NCI-H446 (cell line): ENCODE data around the gene RFX7.
"Not testable (repeated sequence)": the region's sequence is repeated elsewhere in the genome, so short reads cannot be mapped to it uniquely, and the experiment has no call there.

Experiments used
- DNase-seq, 2 experiments: peaks; one replicate each; lab custom pipeline; 2025; lab: John Stamatoyannopoulos, UW

RFX7 gene

DNA sequence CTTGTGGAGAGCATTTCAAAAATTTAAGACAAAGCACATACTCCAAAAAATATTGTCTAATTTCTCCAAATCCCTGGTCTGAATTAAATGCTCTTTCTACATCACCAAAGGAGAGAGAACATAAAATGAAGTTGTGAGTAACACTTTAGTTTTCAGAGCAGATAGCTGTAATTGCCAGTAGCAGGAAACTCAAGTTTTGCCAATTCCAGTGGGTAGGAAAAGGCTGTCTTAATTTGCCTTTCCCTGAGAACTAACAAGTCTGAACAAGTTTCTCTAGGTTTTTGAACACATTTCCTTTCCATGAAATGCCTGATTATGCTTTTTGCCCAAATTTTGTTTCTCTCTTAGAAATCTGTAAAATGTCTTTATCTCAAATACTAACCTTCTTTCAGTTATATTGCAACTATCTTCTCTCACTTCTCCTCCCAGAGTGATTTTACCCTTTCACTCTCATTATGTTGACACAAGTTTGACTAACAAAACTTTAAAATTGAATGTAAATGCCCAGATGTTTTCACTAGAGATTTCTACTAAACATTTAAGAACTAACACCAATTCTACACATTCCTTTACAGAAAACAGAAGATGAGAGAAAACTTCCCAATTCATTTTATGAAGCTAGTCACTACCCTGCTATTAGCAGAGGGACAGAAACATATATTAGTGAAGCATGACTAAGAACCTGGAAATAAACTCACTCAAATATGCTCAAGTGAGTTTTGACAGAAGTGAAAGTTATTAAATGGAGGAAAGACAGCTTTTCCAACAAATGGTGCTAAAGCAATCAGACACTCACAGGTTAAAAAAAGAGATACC is 38.4 kb downstream of the RFX7 start:
- no peak for DNase-seq

DNA sequence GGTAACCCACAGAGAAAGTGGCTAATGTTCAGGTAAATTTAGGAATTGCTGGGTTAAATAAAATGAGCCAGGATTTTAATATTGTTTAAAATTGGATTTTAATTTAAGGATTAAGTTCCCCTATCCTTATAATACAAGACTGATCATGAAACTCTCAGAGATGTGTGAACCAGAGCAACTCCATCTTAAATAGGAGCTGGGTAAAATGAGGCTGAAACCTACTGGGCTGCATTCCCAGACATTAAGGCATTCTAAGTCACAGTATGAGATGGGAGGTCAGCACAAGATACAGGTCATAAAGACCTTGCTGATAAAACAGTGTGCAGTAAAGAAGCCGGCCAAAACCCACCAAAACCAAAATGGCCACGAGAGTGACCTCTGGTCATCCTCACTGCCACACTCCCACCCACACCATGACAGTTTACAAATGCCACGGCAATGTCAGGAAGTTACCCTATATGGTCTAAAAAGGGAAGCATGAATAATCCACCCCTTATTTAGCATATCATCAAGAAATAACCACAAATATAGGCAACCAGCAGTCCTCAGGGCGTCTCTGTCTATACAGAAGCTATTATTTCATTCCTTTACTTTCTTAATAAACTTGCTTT is 40.3 kb downstream of the RFX7 start:
- not testable (repeated sequence) for DNase-seq

DNA sequence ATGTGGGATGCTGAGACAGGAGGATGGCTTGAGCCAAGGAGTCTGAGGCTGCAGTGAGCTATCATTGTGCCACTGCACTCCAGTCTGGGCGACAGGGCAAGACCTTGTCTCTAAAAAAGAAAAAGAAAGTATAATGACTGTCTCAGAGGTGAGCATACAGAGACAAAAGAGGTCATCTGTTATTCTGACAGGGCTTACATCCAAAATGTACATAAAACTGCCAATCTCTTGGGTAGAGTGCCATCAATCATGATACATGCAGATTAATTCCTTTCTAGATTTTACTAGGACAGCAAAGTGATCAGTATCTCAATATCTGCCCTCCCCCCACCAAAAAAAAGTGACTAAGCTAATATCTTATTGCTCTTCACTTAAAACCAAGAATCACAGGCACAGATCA is 41.0 kb downstream of the RFX7 start:
- DNase-seq, result no peak

DNA sequence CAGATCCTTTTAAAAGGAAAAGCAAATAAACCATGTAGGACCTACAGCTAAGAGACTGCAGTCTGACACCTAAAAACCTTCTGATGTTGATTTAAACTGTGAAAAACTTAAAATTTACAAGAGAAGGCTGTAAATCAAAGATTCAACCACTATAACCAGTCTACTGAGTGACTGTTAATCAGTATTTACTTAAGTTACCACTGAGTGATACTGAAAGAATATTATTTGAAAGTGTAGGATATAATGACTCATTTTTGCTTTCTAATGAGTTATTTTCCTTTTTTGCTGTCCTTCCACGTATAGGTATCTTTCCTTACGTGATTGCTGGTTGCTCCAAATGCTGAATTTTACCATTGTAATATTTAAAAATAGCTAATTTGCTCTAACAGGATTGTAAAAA is 44.6 kb downstream of the RFX7 start:
- no peak for DNase-seq

- no peak for DNase-seq
Measured at GRCh38 chr15:56194035-56194434, 49.6 kb downstream of the RFX7 start.

DNA sequence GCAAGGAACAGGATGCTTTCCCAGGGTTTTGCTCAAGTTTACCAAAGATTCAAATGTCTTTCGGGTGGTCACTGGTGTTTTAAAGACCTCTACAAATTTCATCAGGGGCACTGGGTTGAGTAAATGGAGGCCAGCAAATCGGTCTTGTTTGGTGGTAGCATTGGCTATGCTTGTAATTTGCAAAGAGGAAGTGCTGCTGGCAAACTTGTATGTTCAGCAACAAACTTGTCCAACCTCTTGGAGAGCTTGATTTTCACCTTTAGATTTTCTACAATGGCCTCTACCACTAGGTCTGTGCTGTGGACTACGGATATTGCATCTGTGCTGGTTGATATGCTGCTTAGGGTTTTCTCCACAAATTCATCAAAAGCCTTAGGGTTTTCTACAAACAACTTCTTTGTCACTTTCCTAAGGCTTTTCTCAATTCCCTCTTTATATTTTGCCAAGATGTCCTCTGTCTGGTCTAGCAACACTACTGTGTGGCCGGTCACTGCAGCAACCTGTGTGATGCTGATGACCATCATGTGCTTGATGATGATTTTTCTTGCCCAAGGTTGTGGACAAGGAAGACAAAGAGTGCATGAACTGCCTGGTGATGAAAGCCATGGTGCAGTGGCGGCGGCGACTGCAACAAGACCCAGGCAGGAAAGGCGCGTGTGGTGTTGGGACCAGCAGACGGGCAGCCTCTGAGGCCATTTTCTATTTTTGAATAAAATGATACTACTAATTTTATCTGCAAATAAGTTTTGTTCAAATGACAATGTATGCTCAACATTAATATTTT is 50.8 kb downstream of the RFX7 start:
- DNase-seq, result no peak

GRCh38 chr15:56187665-56188064 is 56.0 kb downstream of the RFX7 start:
- DNase-seq, result no peak

DNA sequence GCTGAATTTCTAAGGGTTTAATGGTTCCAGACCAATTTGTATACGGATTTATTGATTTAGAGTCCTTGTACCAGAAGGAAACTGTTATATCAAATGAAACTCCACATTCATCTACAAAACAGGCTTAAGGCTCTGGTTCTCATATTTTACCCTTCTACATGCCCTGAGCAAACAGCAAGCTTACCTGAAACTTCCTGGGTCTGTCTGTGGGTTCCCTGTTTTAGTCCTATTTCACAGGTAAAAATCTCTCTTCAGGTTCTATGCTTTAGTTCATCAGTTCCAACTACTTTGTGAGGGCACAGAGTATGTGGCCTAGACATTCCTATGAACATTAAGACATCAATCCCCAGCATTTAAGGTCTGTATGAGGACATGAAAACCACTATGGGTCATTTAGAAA is 57.7 kb downstream of the RFX7 start:
- DNase-seq, result no peak

DNA sequence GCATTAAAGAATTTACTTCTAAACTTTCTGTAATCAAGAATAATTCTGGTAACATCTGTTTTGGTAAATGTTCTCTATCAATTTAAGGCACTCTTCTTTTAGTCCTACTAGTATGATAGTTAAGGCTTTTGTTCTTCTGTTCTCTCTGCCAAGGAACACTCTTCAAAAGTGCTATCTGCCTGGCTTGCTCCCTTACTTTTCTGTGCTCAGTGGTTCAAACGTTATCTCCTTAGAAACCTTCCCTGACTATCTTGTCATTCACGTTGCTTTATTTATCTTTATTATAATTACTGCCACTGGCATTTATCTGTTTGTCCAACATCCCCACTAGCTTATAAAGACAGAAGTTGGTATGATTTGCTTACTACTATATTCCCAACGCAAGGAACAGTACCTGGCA is 59.2 kb downstream of the RFX7 start:
- no peak for DNase-seq

DNA sequence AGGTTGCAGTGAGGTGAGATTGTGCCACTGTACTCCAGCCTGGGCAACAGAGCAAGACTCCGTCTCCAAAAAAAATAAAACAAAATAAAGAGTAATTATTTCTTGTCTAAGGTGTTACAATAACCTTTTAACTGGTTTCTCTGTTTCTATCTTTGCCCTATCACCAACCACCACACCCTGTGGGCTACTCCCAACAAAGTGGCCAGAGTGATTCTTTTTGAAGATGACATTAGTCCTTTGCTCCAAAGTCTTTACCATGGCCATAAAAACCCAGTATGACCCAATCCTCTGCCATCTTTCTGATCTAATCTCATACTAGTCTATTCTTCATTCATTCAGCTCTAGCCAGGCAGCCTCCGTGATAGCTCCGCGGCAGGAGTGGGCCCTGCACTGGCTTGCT is 62.8 kb downstream of the RFX7 start:
- no peak for DNase-seq

GRCh38 chr15:56176996-56177395 is 66.7 kb downstream of the RFX7 start:
- no peak for DNase-seq

GRCh38 chr15:56175788-56176187 is 67.9 kb downstream of the RFX7 start:
- no peak for DNase-seq

GRCh38 chr15:56174649-56175048 is 69.0 kb downstream of the RFX7 start:
- no peak for DNase-seq

- no peak for DNase-seq
Measured at GRCh38 chr15:56168394-56168793, 75.3 kb downstream of the RFX7 start.

GRCh38 chr15:56165234-56165633 is 78.4 kb downstream of the RFX7 start:
- no peak for DNase-seq

GRCh38 chr15:56160966-56161365 is 82.7 kb downstream of the RFX7 start:
- DNase-seq, result no peak

DNA sequence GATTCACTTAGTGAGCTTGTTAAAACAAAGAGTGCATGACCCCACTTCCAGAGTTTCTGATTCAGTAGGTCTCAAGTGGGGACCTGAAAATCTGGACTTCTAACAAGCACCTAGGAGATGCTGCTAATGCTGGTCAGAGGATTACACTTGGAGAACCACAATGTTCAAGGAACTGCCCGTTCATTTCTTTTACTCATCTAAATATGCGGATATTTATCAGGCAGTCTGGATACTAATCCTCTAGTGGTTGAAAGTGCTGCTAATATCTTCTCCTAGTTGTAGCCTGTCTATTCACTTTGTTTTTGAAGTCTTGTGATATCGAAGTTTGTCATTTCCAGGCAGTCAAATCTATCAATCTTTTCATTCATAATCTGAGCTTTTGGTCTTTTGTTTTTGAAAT is 86.8 kb downstream of the RFX7 start:
- DNase-seq, result no peak

DNA sequence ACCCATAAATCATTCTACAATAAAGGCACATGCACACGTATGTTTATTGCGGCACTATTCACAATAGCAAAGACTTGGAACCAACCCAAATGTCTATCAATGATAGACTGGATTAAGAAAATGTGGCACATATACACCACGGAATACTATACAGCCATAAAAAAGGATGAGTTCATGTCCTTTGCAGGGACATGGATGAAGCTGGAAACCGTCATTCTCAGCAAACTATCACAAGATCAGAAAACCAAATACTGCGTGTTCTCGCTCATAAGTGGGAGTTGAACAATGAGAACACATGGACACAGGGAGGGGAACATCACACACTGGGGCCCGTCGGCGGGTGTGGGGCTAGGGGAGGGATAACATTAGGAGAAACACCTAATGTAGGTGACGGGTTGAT is 88.4 kb downstream of the RFX7 start:
- not testable (repeated sequence) for DNase-seq

GRCh38 chr15:56154768-56155167 is 88.9 kb downstream of the RFX7 start:
- DNase-seq, result not testable (repeated sequence)

DNA sequence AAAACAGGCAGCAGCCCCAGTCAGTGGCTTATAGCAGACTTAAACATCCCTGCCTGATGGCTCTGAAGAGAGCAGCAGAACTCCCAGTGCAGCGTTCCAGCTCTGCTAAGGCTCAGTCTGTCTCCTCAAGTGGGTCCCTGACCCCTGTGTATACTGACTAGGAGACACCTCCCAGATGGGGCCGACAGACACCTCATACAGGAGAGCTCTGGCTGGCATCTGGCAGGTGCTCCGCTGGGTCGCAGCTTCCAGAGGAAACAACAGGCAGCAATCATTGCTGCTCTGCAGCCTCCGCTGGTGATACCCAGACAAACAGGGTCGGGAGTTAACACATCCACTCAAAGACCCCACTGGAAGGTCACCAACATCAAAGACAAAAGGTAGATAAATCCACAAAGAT is 93.5 kb downstream of the RFX7 start:
- no peak for DNase-seq

- DNase-seq, result no peak
Measured at GRCh38 chr15:56148064-56148463, 95.6 kb downstream of the RFX7 start.

DNA sequence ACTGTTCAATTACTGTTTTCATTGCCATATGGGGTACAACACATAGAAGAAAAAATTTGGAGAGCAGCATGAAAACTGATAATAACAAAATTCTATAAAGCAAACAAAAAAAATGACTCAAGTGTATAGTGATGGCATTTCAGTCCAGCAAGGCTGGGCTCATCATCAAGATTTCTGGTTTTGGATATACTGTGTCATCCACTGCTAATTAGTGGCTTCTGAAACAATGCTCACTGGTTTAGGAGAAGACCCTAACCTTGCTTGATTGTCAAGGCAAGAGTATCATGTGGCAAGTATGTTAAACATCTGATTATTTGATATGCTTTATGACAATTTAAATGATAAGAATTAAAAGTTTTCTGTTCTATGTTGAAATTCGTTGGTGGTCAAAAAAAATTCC is 96.9 kb downstream of the RFX7 start:
- no peak for DNase-seq

- no peak for DNase-seq
Measured at GRCh38 chr15:56128081-56128480, 115.6 kb downstream of the RFX7 start.
